Measurements from ENCODE around the gene CDH12. TPM values are rescaled to one million over a fixed set of nuclear protein-coding genes. Genes with fewer than 3 reads are reported as not detected.

CDH12 gene
- total and polyA plus RNA-seq, 4 donors, result 0.02 to 3.7 (median 0.31) TPM; not detected in 1

DNA sequence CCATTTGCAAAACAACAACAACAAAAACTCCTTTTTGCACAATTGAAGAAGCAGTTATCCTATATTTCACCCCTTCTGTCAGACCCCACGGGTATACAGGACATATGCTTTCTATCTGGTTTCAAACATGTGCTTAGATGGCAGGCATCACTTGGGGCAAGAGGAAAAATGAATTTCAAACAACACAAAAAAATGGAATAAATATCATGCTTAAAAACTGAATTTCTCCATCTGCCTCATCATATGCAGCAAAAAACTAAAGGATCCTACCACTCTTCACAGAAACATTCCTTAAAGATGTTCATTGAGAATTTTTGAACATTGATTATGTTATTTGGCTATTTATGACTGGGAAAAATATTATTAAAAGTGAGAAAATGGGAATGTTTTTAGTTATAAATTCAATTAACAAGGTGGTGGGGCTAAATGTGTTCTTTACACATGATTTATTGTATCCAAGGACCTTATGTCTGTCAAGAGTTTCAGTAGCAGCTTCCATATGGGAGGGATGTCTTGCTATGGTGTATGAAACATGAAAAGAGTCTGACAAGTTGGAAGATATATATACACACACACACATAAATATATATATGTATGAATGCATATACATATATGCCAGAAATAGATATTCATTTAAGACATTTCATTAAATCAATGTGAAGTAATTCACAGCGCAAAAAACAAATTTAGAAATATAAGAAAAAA, 358.0 kb downstream of the CDH12 start:
- WGBS, 2 donors, result 77 to 81% methylated on average over 2 of the region's 2 CpGs
- Histone ChIP-seq H3K9me3 (ENCODE audit: control insufficient read depth in 4 of 4, insufficient read depth in 3 of 4, low read length in 3 of 4) (no peaks in the 10 kb centered on the region), H3K27ac (ENCODE audit: low read depth in 1 of 2, low read length in 1 of 2) (no peak overlapping the region), H3K36me3 (ENCODE audit: control insufficient read depth in 4 of 4, insufficient read depth in 4 of 4, low read length in 4 of 4) (no peaks in the 10 kb centered on the region), H3K4me1 (ENCODE audit: control insufficient read depth in 5 of 5, insufficient read depth in 5 of 5, low read length in 5 of 5) (no peaks in the 10 kb centered on the region), H3K4me3 (no peak overlapping the region), H3K27me3 (ENCODE audit: control insufficient read depth in 3 of 3, insufficient read depth in 3 of 3, low read length in 2 of 3) (no peaks in the 10 kb centered on the region), H3K9ac (ENCODE audit: insufficient read depth in 1 of 2, low read length in 2 of 2) (no peak overlapping the region)
- ATAC-seq (ENCODE audit: insufficient read depth, low FRiP score) (no peak), DNase-seq (no peak)
- no peak for TF ChIP-seq CTCF (IDR thresholded peaks at IDR 0.05; ENCODE audit: control extremely low read depth, extremely low read depth)

DNA sequence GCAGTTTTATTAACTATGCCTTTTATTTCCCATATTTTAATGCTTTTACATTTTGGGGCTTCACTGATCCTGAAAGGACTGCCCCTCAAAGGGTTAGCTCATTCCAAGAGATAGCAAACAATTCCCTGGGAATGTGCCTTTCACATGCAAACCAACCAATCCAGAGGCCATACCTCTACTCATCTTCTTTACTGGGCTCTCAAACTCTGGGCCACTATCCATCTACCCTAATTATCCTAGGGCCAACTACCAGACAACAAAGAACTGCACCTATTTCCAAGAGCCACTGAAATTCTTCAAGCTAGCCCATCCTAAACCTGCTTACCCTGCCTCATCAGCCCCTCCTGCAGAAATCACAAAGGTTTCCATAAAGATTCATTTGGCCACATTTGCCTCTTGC, 364.7 kb downstream of the CDH12 start:
- Histone ChIP-seq H3K9me3 (ENCODE audit: control insufficient read depth in 4 of 4, insufficient read depth in 3 of 4, low read length in 3 of 4) (no peaks in the 10 kb centered on the region), H3K36me3 (ENCODE audit: control insufficient read depth in 4 of 4, insufficient read depth in 4 of 4, low read length in 4 of 4) (no peaks in the 10 kb centered on the region), H3K9ac (ENCODE audit: insufficient read depth in 1 of 2, low read length in 2 of 2) (no peak overlapping the region), H3K27ac (ENCODE audit: low read depth in 1 of 2, low read length in 1 of 2) (no peak overlapping the region), H3K27me3 (ENCODE audit: control insufficient read depth in 3 of 3, insufficient read depth in 3 of 3, low read length in 2 of 3) (no peaks in the 10 kb centered on the region), H3K4me1 (ENCODE audit: control insufficient read depth in 5 of 5, insufficient read depth in 5 of 5, low read length in 5 of 5) (no peaks in the 10 kb centered on the region), H3K4me3 (no peak overlapping the region)
- ATAC-seq (ENCODE audit: insufficient read depth, low FRiP score), result no peak
- DNase-seq, result no peak
- TF ChIP-seq CTCF (IDR thresholded peaks at IDR 0.05; ENCODE audit: control extremely low read depth, extremely low read depth), result no peak

DNA sequence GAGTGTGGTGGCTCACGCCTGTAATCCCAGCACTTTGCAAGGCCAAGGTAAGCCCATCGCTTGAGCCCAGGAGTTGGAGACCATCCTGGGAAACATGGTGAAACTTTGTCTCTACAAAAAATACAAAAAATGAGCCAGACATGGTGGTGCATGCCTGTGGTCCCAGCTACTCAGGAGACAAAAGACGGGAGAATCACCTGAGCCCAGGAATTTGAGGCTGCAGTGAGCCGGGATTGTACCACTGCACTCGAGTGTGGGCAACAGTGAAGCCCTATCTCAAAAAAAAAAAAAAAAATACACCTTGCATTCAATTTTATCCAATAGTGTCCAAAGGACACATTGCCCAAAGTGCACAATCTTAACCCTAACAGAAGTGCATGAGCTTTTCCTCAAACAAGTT, 372.8 kb downstream of the CDH12 start:
- H3K27ac ChIP-seq (ENCODE audit: low read depth in 1 of 2, low read length in 1 of 2), result no peak overlapping the region
- H3K9me3 ChIP-seq (ENCODE audit: control insufficient read depth in 4 of 4, insufficient read depth in 3 of 4, low read length in 3 of 4), result peaks cover 0 to 4% (median 0%) of the 10 kb centered on the region in 4 donors
- DNase-seq (no peak), ATAC-seq (ENCODE audit: insufficient read depth, low FRiP score) (no peak)
- no peaks in the 10 kb centered on the region for H3K27me3 ChIP-seq (ENCODE audit: control insufficient read depth in 3 of 3, insufficient read depth in 3 of 3, low read length in 2 of 3)
- no peaks in the 10 kb centered on the region for H3K4me1 ChIP-seq (ENCODE audit: control insufficient read depth in 5 of 5, insufficient read depth in 5 of 5, low read length in 5 of 5)
- no peaks in the 10 kb centered on the region for H3K36me3 ChIP-seq (ENCODE audit: control insufficient read depth in 4 of 4, insufficient read depth in 4 of 4, low read length in 4 of 4)
- 69 to 73% methylated on average over 5 of the region's 5 CpGs for WGBS, 2 donors
- no peak overlapping the region for H3K9ac ChIP-seq (ENCODE audit: insufficient read depth in 1 of 2, low read length in 2 of 2)
- no peak for TF ChIP-seq CTCF (IDR thresholded peaks at IDR 0.05; ENCODE audit: control extremely low read depth, extremely low read depth)
- H3K4me3 ChIP-seq, result no peak overlapping the region

DNA sequence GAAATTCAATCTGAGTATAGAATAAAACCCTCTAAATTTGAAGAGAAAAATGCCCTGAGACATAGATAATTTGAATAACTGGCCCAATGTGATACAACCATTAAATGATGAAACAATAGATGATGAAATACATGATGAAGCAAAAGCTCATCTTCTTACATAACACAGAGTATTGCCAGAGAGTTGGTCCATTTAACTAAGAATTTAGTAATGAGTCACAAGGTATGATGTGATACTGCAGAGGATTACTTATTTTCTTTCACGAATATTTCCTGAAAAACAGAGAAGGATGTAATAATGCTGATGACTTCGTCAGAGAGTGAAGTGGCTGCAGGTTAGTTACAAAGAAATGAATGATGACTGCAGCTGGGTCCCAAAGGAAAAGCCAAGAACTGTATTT, 379.3 kb downstream of the CDH12 start:
- Histone ChIP-seq H3K27me3 (ENCODE audit: control insufficient read depth in 3 of 3, insufficient read depth in 3 of 3, low read length in 2 of 3) (no peaks in the 10 kb centered on the region), H3K27ac (ENCODE audit: low read depth in 1 of 2, low read length in 1 of 2) (no peak overlapping the region), H3K4me1 (ENCODE audit: control insufficient read depth in 5 of 5, insufficient read depth in 5 of 5, low read length in 5 of 5) (no peaks in the 10 kb centered on the region), H3K9ac (ENCODE audit: insufficient read depth in 1 of 2, low read length in 2 of 2) (no peak overlapping the region), H3K4me3 (no peak overlapping the region), H3K36me3 (ENCODE audit: control insufficient read depth in 4 of 4, insufficient read depth in 4 of 4, low read length in 4 of 4) (no peaks in the 10 kb centered on the region), H3K9me3 (ENCODE audit: control insufficient read depth in 4 of 4, insufficient read depth in 3 of 4, low read length in 3 of 4) (peaks cover 0 to 4% (median 0%) of the 10 kb centered on the region in 4 donors)
- ATAC-seq (ENCODE audit: insufficient read depth, low FRiP score) (no peak), DNase-seq (no peak)
- no peak for TF ChIP-seq CTCF (IDR thresholded peaks at IDR 0.05; ENCODE audit: control extremely low read depth, extremely low read depth)
- 49 to 74% methylated on average over 2 of the region's 2 CpGs for WGBS, 2 donors

Data from lung (tissue), 12 donors.